Activated T-helper 1 cell treated with anti-CD3 and anti-CD28 coated beads, Interleukin-2, amount 50 U/mL, for 16 hours (primary cell): ENCODE measurements around the gene NDUFA7.
"Not testable (repeated sequence)": the region's sequence is repeated elsewhere in the genome, so short reads cannot be mapped to it uniquely, and the experiment has no call there.

Source experiments
- DNase-seq, 2 donors: peaks; one replicate each; pipeline ENCODE4 v3.0.0-alpha.2; 2020; ENCODE audit warnings: low read depth in 1 of 2, low spot score in 1 of 2

Gene NDUFA7

GRCh38 chr19:8320564-8321066 is 560 bp downstream of the NDUFA7 start:
- no peak for DNase-seq

DNA sequence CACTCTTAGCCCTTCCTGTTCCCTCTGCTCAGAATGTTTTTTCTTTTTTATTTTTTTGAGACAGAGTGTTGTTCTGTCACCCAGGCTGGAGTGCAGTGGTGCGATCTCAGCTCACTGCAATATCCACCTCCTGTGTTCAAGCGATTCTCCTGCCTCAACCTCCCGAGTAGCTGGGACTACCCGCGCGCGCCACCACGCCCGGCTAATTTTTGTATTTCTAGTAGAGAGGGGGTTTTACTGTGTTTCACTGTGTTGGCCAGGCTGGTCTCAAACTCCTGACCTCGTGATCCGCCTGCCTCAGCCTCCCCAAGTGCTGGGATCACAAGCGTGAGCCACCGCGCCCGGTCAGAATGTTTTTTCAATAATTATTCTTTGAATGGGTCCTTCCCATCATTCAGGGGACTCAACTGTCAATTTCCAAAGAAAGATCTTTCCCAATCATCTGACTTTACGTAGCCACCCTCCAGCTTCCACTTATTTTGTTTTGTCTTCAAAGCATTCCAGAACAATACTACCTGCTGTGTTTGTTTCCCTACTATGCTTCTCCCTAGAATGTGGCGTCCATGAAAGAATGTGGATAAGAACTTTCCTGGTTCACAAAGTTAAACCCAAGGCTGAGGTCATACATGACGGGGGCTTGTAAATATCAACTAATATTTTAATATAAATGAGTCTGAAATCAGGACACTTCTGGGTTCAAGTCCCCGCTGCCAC is 1.2 kb downstream of the NDUFA7 start:
- DNase-seq: no peak

DNA sequence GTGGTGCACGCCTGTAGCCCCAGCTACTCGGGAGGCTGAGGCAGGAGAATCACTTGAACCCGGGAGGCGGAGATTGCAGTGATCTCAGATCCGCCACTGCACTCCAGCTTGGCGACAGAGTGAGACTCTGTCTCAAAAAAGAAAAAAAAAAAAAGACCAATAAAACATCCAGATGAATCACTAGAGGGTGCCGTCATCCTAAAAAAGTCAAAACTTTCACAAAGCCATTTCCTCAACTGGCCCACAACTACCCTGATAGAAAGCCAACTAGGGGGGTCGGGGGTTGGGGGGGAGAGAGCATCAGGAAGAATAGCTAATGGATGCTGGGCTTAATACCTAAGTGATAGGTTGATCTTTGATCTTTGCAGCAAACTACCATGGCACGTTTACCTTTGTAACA is 2.3 kb downstream of the NDUFA7 start:
- DNase-seq: not testable (repeated sequence)

DNA sequence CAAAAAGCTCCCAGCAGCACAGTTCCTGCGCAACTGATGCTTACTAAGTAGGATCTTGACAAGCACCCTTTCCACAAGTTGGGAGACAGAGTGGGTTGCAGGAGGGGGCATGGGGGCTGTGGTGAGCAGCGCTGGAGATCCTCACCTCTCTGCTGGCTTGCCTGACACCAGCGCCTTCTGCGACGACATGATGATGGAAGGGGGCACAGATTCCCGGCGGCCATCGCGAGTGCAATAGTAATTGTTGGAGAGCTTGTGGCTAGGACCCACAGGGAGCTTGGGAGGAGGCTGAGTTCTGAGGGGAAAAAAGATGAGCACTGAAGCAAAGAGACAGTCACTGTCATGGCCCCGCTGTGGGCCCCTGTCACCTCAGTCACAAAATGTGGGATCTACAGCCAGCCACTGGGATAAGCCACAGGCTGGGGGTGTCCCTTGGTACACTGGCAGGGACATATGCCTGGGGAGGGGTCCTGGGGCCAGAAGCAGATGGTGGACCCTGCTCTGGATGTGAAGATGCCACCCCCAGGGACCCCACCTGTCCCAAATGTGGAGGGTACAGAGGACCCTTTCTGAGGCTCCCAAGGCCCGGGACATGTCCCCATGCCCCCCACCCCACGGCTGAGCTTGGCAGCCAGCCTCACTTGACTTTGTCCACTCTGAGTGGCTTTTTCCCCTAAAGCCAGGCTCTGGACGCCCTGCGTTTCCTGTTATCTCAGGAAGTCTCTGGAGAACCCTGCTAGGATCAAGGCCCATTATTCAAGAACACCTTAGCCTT is 4.6 kb downstream of the NDUFA7 start:
- no peak for DNase-seq

DNA sequence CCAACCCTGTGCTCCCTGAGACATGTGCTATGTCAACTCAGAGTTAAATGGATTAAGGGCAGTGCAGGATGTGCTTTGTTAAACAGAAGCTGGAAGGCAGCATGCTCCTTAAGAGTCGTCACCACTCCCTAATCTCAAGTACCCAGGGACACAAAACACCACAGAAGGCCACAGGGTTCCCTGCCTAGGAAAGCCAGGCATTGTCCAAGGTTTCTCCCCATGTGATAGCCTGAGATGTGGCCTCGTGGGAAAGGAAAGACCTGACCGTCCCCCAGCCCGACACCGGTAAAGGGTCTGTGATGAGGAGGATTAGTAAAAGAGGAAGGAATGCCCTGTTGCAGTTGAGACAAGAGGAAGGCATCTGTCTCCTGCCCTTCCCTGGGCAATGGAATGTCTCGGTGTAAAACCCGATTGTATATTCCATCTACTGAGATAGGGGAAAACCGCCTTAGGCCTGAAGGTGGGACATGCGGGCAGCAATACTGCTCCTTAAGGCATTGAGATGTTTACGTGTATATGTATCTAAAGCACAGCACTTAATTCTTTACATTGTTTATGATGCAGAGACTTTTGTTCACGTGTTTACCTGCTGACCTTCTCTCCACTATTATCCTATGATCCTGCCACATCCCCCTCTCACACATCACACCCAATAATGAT is 6.1 kb downstream of the NDUFA7 start:
- DNase-seq: not testable (repeated sequence)

- DNase-seq: no peak
These were observed 9.5 kb downstream of the NDUFA7 start for GRCh38 chr19:8311461-8312260.

DNA sequence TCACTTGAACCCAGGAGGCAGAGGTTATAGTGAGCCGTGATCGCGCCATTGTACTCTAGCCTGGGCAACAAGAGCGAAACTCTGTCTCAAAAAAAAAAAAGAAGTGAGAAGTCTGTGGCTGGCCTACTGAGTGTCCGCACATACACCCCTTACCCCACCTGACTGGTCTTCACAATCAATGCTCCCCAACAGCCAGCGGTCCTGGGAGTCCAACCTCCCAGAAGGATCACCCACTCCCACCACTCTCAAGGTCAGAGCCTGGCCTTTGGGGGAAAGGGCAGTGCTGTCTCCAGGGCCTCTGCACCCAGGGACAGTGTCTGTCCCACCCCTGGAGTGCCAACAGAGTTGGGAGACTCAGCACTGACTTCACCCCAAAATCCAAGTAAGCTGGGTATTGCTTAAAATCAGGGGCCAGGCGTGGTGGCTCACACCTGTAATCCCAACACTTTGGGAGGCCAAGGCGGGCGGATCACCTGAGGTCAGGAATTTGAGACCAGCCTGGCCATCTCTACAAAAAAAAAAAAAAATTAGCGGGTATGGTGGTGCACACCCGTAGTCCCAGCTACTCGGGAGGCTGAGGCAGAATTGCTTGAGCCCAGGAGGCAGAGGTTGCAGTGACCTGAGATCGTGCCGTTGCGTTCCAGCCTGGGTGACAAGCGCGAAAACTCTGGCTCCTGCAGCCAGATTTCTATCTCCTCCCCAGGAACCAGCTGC is 10.7 kb downstream of the NDUFA7 start:
- DNase-seq: no peak

DNA sequence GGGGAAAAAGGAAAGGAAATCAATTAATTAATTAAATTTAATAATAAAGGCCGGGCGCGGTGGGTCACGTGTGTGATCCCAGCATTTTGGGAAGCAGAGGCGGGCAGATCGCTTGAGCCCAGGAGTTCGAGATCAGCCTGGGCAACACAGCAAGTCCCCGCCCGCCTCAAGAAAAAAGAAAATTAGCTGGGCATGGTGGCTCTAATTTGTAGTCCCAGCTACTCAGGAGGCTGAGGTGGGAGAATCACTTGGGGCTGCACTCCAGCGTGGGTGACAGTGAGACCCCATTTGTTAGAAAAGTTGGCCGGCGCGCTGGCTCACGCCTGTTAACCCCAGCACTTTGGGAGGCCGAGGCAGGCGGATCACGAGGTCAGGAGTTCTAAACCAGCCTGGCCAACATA is 12.3 kb downstream of the NDUFA7 start:
- no peak for DNase-seq

DNA sequence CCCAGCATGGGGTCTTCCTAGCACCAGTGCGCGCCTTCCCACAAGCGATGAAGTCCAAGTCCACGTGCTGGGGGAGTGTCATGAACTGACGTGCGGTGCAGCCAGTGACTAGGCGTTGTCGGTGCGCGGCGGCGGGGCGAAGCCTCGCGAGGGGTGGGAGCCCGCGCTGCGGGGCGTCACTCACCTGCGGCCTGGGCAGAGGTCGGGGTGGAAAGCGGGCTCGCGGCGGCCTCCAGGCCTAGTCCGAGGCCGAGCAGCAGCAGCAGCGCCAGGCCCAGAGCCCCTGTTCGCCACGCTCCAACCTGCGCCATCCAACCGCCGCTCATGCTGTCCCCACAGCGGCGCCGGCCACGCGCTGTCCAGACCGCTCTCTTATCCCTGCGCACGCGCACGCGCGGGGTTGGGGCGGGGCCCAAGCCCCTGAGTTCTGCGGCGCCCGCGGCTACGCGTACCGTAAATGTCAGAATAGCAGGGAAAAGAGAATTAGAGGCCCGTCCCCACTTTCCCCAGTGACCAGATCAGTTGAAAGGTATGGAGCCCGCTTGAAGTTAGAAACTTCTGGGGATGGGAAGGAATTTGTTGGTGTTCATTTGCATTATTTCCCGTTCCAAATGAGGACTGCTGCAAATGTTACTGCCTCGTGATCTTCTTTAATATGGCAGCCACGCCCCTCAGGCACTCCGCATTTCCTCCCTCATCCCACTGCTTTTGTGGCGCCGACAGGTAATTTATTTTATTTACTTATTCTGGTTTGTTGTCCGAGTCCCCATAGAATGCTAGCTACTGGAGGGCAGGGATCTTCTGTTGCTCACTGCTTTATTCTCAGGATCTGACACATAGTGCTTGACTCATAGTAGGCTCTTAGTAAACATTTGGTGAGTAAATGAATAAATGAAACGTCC is 13.0 kb downstream of the NDUFA7 start, which contains the start of gene CD320:
Gene CD320 (minus strand): TSS at position 394 of the 902 bp plus-strand sequence. CDS start 68 bp downstream, at position 326.
- peak; percentile 69 to 76 for DNase-seq

DNA sequence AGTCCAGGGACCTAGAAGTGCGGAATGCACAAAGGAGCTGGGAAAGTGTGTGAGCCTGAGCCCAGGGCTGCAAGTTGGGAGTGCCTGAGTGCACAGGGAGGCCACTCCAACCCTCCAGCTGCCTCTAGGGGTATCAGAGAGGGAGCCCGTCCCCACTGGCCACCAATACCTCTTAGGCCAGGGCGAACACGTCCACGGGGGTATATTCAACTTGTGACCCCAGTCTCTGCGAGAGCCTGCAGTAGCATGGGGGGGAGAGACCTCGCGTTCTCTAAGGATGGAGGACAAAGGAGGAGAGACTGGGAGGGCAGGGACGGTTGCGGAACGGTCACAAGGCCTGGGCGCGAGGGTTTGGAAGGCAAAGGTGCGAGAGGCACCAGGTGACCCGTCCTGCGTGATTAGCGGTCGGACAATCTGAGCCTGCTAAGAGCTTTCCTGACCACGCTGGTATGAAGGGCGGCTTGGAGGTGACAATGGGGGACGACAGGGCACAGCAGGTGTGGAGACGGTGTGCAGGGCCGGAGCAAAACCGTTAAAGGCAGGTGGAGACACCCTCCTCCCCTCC is 13.7 kb downstream of the NDUFA7 start:
- no peak for DNase-seq

- DNase-seq: no peak
These were observed 14.7 kb downstream of the NDUFA7 start for GRCh38 chr19:8306235-8307054.

DNA sequence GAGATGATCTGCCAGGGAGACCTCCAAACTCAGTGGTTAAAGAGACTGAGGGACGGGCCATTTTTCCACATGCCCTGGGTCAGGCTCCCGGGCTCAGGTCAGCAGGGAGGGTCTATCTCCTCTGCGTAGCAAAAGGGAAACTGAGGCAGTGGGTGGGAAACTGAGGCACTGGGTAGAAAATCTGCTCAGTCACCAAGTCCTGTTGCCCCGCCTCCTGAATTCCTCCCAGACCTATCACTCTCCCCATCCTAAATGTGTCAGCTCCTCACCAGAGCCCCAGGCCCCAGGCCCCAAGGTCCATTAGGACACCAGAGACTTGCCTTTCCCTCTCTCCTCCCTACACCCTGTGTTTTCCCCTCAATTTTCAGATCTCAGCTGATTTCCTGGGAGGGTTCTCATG is 15.4 kb downstream of the NDUFA7 start:
- no peak for DNase-seq

GRCh38 chr19:8304841-8305621 is 16.1 kb downstream of the NDUFA7 start:
- DNase-seq: no peak

GRCh38 chr19:8302734-8303133 is 18.4 kb downstream of the NDUFA7 start:
- no peak for DNase-seq

GRCh38 chr19:8302357-8302691 is 18.9 kb downstream of the NDUFA7 start:
- DNase-seq: no peak

- not testable (repeated sequence) for DNase-seq
These were observed 29.8 kb downstream of the NDUFA7 start for GRCh38 chr19:8291337-8291736.

DNA sequence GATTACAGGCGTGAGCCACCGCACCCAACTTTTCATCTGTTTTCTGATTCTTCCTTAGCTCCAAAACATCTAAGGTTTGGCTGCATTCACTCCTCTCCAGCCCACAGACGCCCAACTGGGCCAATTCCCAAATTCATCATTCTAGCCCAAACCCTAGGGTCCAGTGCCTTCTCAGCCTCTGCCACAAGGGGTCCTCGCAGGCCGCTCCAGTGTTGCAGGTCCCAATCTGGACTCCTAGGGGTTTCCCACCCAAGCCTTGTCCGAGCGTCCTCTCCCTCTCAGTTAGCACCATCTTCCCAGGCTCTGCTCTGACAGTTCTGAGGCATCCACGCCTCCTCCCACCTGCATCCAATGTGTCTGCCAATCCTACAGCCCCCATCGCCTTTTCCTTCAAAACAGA is 44.7 kb downstream of the NDUFA7 start:
- not testable (repeated sequence) for DNase-seq
